AG09309 (cell line): ENCODE measurements around the gene ANKRD27.
"Not testable (repeated sequence)": the region's sequence is repeated elsewhere in the genome, so short reads cannot be mapped to it uniquely, and the experiment has no call there.

Experiments
- DNase-seq: peaks from one replicate; pipeline ENCODE4 v3.0.0-alpha.2; 2010; ENCODE audit warnings: low read depth
- H3K4me3 ChIP-seq: 2 replicates; pipeline ENCODE4 v1.5.1; 2011; ENCODE audit warnings: mild to moderate bottlenecking, low read depth, low read length, moderate library complexity; ENCODE audit not compliant: control insufficient read depth
- TF ChIP-seq, protein P1 (sequence below): IDR thresholded peaks from 2 replicates; pipeline ENCODE4 v1.5.1; 2011; ENCODE audit warnings: mild to moderate bottlenecking, low read depth, low read length, inconsistent platforms; ENCODE audit not compliant: insufficient read depth, control insufficient read depth; ENCODE audit errors: missing control alignments

ANKRD27 gene

GRCh38 chr19:32674931-32675719, at the start of gene ANKRD27:
ANKRD27 (minus strand) TSS chr19:32675180; CDS start chr19:32659015, 16,165 bp downstream.
- H3K4me3 ChIP-seq, result peak within 1 kb of the TSS; percentile 95
- TF ChIP-seq, protein P1, sequence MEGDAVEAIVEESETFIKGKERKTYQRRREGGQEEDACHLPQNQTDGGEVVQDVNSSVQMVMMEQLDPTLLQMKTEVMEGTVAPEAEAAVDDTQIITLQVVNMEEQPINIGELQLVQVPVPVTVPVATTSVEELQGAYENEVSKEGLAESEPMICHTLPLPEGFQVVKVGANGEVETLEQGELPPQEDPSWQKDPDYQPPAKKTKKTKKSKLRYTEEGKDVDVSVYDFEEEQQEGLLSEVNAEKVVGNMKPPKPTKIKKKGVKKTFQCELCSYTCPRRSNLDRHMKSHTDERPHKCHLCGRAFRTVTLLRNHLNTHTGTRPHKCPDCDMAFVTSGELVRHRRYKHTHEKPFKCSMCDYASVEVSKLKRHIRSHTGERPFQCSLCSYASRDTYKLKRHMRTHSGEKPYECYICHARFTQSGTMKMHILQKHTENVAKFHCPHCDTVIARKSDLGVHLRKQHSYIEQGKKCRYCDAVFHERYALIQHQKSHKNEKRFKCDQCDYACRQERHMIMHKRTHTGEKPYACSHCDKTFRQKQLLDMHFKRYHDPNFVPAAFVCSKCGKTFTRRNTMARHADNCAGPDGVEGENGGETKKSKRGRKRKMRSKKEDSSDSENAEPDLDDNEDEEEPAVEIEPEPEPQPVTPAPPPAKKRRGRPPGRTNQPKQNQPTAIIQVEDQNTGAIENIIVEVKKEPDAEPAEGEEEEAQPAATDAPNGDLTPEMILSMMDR, result no peak
- peak; percentile 83 for DNase-seq

DNA sequence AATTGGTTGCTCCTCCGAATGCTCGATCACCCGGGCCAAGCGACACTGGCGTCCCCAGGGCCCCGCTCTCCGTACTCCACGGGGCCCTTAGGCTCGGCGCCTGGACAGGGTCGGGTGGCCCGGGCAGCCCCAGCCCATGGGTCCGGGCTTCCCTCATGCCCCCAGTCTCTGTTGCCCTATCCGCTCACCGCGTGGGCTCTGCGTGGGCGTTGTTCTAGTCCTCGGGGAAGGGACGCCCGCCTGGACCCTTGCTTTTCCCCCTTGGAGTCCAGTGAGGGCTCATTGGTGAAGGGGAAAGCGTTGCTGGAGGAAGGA, 45.9 kb upstream of the ANKRD27 start:
- TF ChIP-seq, protein P1, result no peak
- DNase-seq, result no peak
- H3K4me3 ChIP-seq, result no peak overlapping the region

DNA sequence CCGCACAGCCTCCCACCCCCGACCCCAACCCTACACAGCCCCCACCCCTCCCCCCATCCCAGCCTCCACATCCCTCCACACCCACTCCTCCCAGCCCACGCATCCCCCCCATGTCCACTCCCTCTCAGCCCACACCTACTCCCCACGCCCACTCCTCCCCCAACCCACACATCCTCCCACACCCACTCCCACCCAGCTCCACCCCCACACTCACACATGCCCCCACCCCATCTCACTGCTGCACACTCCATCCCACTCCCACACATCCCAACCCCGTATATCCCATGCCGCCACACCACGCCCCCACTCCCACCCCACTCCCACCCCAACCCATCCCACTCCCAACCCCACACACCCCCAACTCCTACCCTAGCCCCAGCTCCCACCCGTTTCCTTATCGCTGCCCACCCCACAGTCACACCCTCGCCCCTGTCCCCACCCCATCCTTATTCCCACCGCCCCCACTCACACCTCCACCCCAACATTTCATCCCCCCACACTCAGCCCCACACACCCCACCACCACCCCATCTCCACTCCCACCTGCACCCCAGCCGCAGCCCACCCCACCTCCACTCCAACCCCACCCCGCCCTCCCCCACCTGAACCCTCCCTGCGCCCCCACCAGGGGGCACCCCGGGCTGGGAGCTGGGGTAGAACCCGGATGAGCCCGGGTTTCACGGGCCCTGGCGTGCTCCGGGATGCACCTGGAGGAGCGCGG, 45.4 kb upstream of the ANKRD27 start:
- TF ChIP-seq, protein P1, result no peak
- no peak overlapping the region for H3K4me3 ChIP-seq

GRCh38 chr19:32719611-32720059, 44.7 kb upstream of the ANKRD27 start, which contains the start of gene TDRD12:
TDRD12 (plus strand) TSS chr19:32719767; CDS start chr19:32720073, 306 bp downstream.
- DNase-seq, result no peak
- TF ChIP-seq, protein P1, result no peak
- no peak within 1 kb of the TSS for H3K4me3 ChIP-seq

More for the DNA sequence above, 45.4 kb upstream of the ANKRD27 start:
- no peak for DNase-seq

GRCh38 chr19:32718286-32718685, 43.3 kb upstream of the ANKRD27 start:
- TF ChIP-seq, protein P1, result no peak
- no peak for DNase-seq
- H3K4me3 ChIP-seq, result no peak overlapping the region

DNA sequence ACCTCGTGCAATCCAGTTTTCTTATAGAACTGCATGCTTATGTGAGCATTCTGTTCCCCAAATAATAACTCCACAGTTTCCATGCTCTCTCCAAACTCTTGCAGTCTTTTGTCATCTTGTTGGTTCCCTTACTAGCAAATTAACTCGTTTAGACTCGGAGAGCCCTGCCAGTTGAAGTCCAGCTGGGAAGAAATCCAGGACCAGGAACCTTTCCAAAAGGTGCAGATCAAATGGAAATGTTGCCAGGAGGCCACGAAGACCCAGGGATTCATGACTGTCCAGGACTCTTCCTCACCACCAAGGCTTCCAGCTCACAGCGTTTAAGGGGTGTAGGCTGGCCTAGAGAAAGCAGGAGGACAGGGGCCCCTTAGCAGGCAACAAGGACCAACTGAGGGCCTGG, 42.5 kb upstream of the ANKRD27 start:
- H3K4me3 ChIP-seq, result no peak overlapping the region
- TF ChIP-seq, protein P1, result no peak

DNA sequence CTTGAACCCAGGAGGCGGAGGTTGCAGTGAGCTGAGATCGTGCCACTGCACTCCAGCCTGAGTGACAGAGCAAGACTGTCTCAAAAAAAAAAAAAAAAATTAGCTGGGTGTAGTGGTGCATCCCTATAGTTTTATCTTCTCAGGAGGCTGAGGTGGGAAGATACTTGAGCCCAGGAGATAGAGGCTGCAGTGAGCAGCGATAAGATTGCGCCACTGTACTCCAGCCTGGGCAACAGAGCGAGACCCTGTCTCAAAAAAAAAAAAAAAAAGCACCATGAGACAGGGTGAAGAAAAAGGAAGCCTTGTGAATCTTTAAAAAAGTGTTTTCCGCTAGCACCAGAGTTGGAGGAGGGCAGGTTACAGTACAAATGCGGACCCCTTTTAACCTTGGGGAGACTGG, 41.2 kb upstream of the ANKRD27 start:
- DNase-seq, H3K4me3 ChIP-seq: not testable (repeated sequence)

More for the DNA sequence above, 42.5 kb upstream of the ANKRD27 start:
- no peak for DNase-seq
